Small intestine (tissue), 7 donors: ENCODE results near the gene TP53INP2. TPM values are rescaled to one million over a fixed set of nuclear protein-coding genes. Genes with fewer than 3 reads are reported as not detected.

Experiments
- DNase-seq, 2 donors: peaks; one replicate each; pipeline versions ENCODE4 v3.0.0 to v3.0.0-alpha.2; 2013
- FAIRE-seq: peaks from 2 replicates; lab custom pipeline; 2012; peaks lifted over from hg19 to GRCh38; lab: Jason Lieb, UNC
- H3K27ac ChIP-seq, 3 donors: one replicate each; pipeline ENCODE4 v1.5.1; 2013; ENCODE audit warnings: low read length in 2 of 3, mild to moderate bottlenecking in 2 of 3, control low read depth in 1 of 3, inconsistent platforms in 1 of 3, low read depth in 1 of 3, moderate library complexity in 1 of 3
- H3K27me3 ChIP-seq, 3 donors: one replicate each; pipeline ENCODE4 v1.6.1; 2013; ENCODE audit warnings: low read length in 3 of 3, inconsistent platforms in 1 of 3; ENCODE audit not compliant: control insufficient read depth in 3 of 3, insufficient read depth in 3 of 3
- H3K36me3 ChIP-seq, 3 donors: one replicate each; pipeline ENCODE4 v1.6.1; 2013; ENCODE audit warnings: low read length in 3 of 3, inconsistent platforms in 1 of 3, low read depth in 1 of 3, mild to moderate bottlenecking in 1 of 3, moderate library complexity in 1 of 3; ENCODE audit not compliant: control insufficient read depth in 3 of 3, insufficient read depth in 2 of 3
- H3K4me1 ChIP-seq, 3 donors: one replicate each; pipeline ENCODE4 v1.6.1; 2013; ENCODE audit warnings: low read length in 2 of 3, inconsistent platforms in 1 of 3, low read depth in 1 of 3, mild to moderate bottlenecking in 1 of 3, moderate library complexity in 1 of 3; ENCODE audit not compliant: control insufficient read depth in 3 of 3, insufficient read depth in 2 of 3
- H3K4me3 ChIP-seq, 3 donors: one replicate each; pipeline ENCODE4 v1.5.1; 2013; ENCODE audit warnings: low read length in 3 of 3, control low read depth in 1 of 3, inconsistent platforms in 1 of 3, low read depth in 1 of 3, mild to moderate bottlenecking in 1 of 3, moderate library complexity in 1 of 3
- H3K9me3 ChIP-seq, 2 donors: one replicate each; pipeline ENCODE4 v1.6.1; 2013; ENCODE audit warnings: low read depth in 1 of 2, low read length in 1 of 2; ENCODE audit not compliant: control insufficient read depth in 2 of 2, insufficient read depth in 1 of 2
- WGBS, 3 donors: extraction: QIAGEN DNeasy Blood & Tissue Kit; methylation state at CpG; one replicate each; pipeline ENCODE4 v1.1.7; 2013; 5-methylcytosine and 5-hydroxymethylcytosine counted together
- polyA plus RNA-seq, 4 donors: library from polyadenylated mRNA; stranded (reverse) in 3 of 4; unstranded in 1 of 4; fragments of 200-250 nt in 3 of 4; fragments of 120-200 nt in 1 of 4; gene quantifications; one replicate each; pipeline versions ENCODE4 v1.2.1 to v1.2.3, GENCODE V29; 2013
- donor health status: healthy with polysubstance abuse.
- donor health status: control.
- donor health status: control.
- donor health status: Bipolar disorder and iron deficiency.
- donor health status: healthy.

Gene TP53INP2
- polyA plus RNA-seq, 4 donors: 7.7 to 30.6 (median 19.8) TPM

- peaks cover 0 to 26% (median 2%) of the 10 kb centered on the region in 3 donors for H3K4me1 ChIP-seq
- no peak for FAIRE-seq
- H3K27me3 ChIP-seq: peaks cover 0 to 11% (median 0%) of the 10 kb centered on the region in 3 donors
- no peaks in the 10 kb centered on the region for H3K36me3 ChIP-seq
- DNase-seq: no peak
- WGBS, 3 donors: 74 to 86% (median 78%) methylated on average over 6 of the region's 6 CpGs
- H3K9me3 ChIP-seq: no peaks in the 10 kb centered on the region
- no peak overlapping the region for H3K4me3 ChIP-seq
- no peak overlapping the region for H3K27ac ChIP-seq
These were observed 2.6 kb upstream of the TP53INP2 start for GRCh38 chr20:34701405-34702085.

DNA sequence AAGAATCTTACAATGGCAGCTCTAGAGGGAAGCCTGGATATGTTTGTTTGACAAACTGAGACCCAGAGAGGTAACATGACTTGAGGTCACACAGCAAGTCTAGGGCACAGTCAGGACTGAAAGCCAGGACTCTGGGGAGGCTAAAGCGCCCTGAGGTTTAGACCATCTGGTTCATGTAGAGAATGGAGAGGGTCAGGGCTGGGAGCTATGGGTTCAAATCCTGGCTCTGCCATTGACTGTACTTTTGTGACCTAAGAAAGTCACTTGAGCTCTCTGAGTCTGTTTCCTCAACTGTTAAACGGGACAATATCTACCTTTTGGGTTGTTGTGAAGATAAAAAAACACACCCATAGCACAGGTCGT, 1.1 kb upstream of the TP53INP2 start:
- 21 to 39% (median 28%) methylated on average over 3 of the region's 3 CpGs for WGBS, 3 donors
- Histone ChIP-seq H3K9me3 (no peaks in the 10 kb centered on the region), H3K36me3 (no peaks in the 10 kb centered on the region), H3K4me3 (peak overlapping the region in 1 of 3 donors; percentile 85), H3K4me1 (peaks cover 0 to 40% (median 3%) of the 10 kb centered on the region in 3 donors), H3K27me3 (peaks cover 0 to 11% (median 0%) of the 10 kb centered on the region in 3 donors), H3K27ac (peak overlapping the region in 1 of 3 donors; percentile 90)
- DNase-seq (no peak), FAIRE-seq (no peak)

GRCh38 chr20:34703424-34704176, 544 bp upstream of the TP53INP2 start:
- Histone ChIP-seq H3K4me1 (peaks cover under 1 to 41% (median 3%) of the 10 kb centered on the region in 3 donors), H3K27me3 (peaks cover 0 to 11% (median 0%) of the 10 kb centered on the region in 3 donors), H3K9me3 (no peaks in the 10 kb centered on the region), H3K4me3 (peak overlapping the region; percentile 68 to 85 (median 74)), H3K27ac (peak overlapping the region; percentile 90 to 99 (median 98)), H3K36me3 (no peaks in the 10 kb centered on the region)
- no peak for FAIRE-seq
- WGBS, 3 donors: 1% methylated on average over 23 to 38 of the region's 38 CpGs
- peak; percentile 63 to 83 for DNase-seq

GRCh38 chr20:34705008-34705396, 858 bp downstream of the TP53INP2 start:
- peaks cover 0 to 11% (median 0%) of the 10 kb centered on the region in 3 donors for H3K27me3 ChIP-seq

DNA sequence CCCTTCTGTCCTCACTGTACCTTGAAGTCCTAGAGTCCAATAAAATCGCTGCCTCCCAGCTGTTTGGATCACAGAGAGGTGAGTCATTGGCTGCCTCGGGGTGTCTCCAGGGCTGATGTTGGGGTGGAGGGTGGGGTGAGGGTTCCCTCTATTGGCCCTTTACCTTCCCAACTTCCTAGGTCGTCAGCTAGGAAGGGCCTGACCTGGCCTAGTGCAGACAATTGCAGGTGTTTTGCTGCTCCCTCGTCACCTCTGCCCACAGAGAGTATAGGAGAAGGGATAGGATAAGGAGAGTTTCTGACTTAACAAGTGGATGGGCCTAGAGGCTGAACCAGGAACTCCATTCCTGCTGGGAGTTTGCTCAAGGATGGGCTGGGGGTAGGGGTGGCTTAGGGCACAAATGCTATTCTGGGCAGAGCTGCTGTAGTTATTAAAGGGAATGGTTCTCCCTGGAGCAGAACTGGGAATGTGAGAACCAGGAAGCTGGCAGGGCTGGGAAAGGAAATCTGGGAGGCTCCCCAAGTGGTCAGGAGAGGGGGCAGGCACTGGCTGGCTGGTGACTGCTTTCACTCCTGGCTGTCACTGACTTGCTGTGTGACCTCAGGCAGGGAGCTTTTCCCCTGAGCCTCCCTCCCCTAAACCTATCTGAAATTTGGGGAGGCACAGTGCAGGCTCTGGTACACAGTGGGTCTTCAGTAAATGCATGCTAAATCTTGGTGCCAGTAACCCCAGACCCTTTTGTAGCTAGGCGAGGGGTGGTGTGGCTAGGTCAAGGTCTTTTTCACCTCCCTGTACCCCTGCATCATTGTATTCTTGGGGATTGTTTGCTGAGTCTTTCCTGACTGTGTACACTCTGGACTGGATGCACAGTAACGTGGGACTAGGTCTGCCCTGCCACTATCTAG, 1.5 kb downstream of the TP53INP2 start:
- peak overlapping the region; percentile 90 to 99 (median 98) for H3K27ac ChIP-seq
- peak overlapping the region in 1 of 3 donors; percentile 68 for H3K4me3 ChIP-seq
- DNase-seq (peak; percentile 69 to 95), FAIRE-seq (no peak)
- 27 to 46% (median 39%) methylated on average over 6 of the region's 6 CpGs for WGBS, 3 donors
- no peaks in the 10 kb centered on the region for H3K9me3 ChIP-seq
- H3K4me1 ChIP-seq: peaks cover 3 to 47% (median 3%) of the 10 kb centered on the region in 3 donors
- no peaks in the 10 kb centered on the region for H3K36me3 ChIP-seq
- H3K27me3 ChIP-seq: peaks cover 0 to 16% (median 0%) of the 10 kb centered on the region in 3 donors

More at GRCh38 chr20:34705008-34705396, 858 bp downstream of the TP53INP2 start:
- peak overlapping the region; percentile 90 to 99 (median 98) for H3K27ac ChIP-seq
- peak overlapping the region; percentile 68 to 85 (median 74) for H3K4me3 ChIP-seq
- no peaks in the 10 kb centered on the region for H3K9me3 ChIP-seq
- H3K36me3 ChIP-seq: no peaks in the 10 kb centered on the region
- DNase-seq (no peak), FAIRE-seq (no peak)
- peaks cover 3 to 41% (median 3%) of the 10 kb centered on the region in 3 donors for H3K4me1 ChIP-seq
- 15 to 34% (median 26%) methylated on average over 5 of the region's 5 CpGs for WGBS, 3 donors

- Histone ChIP-seq H3K9me3 (no peaks in the 10 kb centered on the region), H3K36me3 (peaks cover 0 to 6% (median 0%) of the 10 kb centered on the region in 3 donors), H3K27me3 (peaks cover 0 to 14% (median 0%) of the 10 kb centered on the region in 3 donors), H3K4me3 (no peak overlapping the region), H3K27ac (peak overlapping the region in 1 of 3 donors; percentile 98), H3K4me1 (peaks cover 3 to 54% (median 3%) of the 10 kb centered on the region in 3 donors)
- DNase-seq: no peak
- WGBS, 3 donors: 85 to 92% (median 90%) methylated on average over 1 of the region's 1 CpG
- no peak for FAIRE-seq
These were observed 2.2 kb downstream of the TP53INP2 start for GRCh38 chr20:34706302-34706875.

DNA sequence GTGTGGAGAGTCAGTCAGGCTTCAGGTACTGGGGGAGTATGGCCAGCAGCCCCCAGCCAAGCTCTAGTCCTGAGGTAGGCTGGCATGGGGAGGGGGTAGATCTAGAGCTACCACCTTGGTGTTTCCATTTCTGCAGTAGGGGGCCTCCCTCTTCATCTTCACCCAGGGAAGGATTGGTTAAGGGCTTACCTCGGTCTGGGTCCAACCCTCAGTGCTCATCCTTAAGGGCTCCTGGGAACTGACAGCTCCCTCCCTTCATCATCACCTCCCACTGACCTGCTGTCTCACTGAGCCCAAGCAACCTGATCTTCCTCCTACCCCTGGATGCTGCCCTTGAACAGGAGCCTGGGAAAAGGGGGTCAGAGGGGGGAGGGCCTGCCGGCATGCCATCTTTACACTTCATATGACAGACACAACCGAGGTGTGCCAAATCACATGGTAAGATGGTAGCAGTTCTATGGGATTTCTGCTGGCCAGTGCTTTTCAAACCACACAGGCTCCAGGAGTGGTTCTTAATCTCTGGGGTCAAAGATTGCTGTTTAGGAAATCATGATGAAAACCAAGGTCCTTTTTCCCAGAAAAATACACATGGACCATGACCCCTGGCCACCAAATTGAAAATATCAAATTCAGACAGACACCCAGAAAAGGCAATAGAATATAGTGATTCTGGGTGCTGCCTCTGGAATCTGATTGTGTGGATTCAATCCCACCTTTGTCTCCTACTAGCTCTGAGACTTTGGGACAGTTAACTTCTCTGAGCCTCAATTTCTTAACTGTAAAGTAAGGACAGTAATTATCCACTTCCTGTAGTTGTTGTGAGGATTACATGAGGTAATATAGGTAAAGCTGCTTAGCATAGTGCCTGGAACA, 3.0 kb downstream of the TP53INP2 start:
- H3K27ac ChIP-seq: peak overlapping the region in 2 of 3 donors; percentile 17 to 98
- H3K9me3 ChIP-seq: no peaks in the 10 kb centered on the region
- FAIRE-seq: no peak
- 52 to 79% (median 54%) methylated on average over 3 of the region's 3 CpGs for WGBS, 3 donors
- no peak overlapping the region for H3K4me3 ChIP-seq
- H3K27me3 ChIP-seq: peaks cover 0 to 6% (median 0%) of the 10 kb centered on the region in 3 donors
- H3K36me3 ChIP-seq: peaks cover 0 to 11% (median 0%) of the 10 kb centered on the region in 3 donors
- DNase-seq: peak in 1 of 2 donors; percentile 37
- peaks cover 3 to 61% (median 3%) of the 10 kb centered on the region in 3 donors for H3K4me1 ChIP-seq
